NB4 (cell line): ENCODE measurements around the gene ZXDC.

ENCODE experiments used
- DNase-seq: peaks from one replicate; pipeline ENCODE4 v3.0.0; 2010; ENCODE audit warnings: low read depth
- H3K4me3 ChIP-seq: one replicate; pipeline ENCODE4 v1.5.1; 2011; ENCODE audit warnings: mild to moderate bottlenecking, low read depth, low read length, moderate library complexity
- MYC ChIP-seq: IDR thresholded peaks from 2 replicates; pipeline ENCODE4 v1.6.1; 2011; ENCODE audit warnings: low read depth, low read length
- POLR2A ChIP-seq: IDR thresholded peaks from 2 replicates; pipeline ENCODE4 v1.6.1; 2011; ENCODE audit warnings: mild to moderate bottlenecking; ENCODE audit not compliant: insufficient read length; ENCODE audit errors: extremely low read depth
- TF ChIP-seq, protein P1 (sequence below): IDR thresholded peaks from 2 replicates; pipeline ENCODE4 v1.6.1; 2011; ENCODE audit warnings: low read depth, low read length
- TF ChIP-seq, protein P2 (sequence below): IDR thresholded peaks from one replicate; pipeline ENCODE4 v1.5.1; 2012; ENCODE audit warnings: low read depth, low read length

The ZXDC gene

DNA sequence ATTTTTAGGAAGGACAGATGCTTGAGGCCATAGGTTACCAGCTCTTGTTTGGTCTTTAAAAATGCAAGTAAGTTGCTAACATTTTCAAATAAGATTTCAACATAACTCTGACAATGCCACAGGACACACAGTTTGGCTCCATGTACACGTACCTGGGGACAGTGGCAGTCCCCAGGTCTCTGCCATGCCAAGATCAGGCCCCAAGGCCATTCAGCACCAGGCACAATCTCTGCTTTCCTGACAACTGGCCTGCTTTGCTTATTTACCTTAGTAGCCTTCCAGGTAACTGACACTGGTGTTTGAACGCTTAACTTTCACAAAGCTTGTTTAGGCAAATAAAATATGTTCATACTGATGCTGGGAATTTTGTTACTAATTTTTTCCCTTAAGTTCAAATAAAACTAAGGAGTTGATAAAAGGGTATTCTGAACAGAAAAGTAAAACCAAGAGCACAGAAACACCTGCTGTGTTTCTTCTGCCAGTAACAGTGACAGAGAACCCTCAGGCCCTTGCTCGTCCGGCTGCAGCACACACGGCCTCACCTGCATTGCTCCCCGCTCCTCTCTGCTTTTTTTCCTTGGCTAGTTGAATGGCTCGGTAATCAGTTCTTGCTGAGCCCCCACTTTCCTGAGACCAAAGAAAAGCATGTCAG lies 16.5 kb downstream of the ZXDC start:
- no peak for TF ChIP-seq MYC
- TF ChIP-seq POLR2A: no peak
- TF ChIP-seq, protein P1, sequence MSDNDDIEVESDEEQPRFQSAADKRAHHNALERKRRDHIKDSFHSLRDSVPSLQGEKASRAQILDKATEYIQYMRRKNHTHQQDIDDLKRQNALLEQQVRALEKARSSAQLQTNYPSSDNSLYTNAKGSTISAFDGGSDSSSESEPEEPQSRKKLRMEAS: no peak
- TF ChIP-seq, protein P2, sequence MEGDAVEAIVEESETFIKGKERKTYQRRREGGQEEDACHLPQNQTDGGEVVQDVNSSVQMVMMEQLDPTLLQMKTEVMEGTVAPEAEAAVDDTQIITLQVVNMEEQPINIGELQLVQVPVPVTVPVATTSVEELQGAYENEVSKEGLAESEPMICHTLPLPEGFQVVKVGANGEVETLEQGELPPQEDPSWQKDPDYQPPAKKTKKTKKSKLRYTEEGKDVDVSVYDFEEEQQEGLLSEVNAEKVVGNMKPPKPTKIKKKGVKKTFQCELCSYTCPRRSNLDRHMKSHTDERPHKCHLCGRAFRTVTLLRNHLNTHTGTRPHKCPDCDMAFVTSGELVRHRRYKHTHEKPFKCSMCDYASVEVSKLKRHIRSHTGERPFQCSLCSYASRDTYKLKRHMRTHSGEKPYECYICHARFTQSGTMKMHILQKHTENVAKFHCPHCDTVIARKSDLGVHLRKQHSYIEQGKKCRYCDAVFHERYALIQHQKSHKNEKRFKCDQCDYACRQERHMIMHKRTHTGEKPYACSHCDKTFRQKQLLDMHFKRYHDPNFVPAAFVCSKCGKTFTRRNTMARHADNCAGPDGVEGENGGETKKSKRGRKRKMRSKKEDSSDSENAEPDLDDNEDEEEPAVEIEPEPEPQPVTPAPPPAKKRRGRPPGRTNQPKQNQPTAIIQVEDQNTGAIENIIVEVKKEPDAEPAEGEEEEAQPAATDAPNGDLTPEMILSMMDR: no peak
- no peak overlapping the region for H3K4me3 ChIP-seq
- no peak for DNase-seq

DNA sequence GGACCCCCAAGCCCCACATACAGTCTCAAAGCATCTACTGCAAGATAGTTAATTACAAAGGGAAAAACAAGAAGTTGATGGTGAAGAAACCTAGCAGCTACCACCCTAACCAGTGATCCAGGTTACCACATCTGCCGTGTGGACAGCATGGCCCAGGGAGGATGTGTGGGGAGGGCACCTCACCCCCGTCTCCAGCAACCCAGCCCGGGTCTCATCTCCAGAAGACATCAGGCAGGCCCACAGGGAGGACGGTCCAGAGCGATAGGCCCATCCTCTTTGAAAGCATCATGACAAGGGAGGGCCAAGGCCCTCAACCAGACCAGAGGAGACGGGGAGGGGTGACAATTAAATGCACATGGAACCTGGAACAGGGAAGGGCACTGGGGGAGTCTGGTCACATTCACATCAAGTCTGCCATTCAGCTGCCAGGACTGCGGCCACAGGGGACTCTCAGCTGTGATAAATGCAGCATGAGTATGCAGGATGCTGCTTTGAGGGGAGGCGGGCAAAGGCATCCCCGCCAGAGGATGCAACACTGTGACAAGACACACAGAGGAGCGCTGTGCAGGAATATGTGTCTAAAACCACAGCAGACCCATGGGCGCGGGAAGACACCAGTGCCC lies 18.8 kb downstream of the ZXDC start:
- H3K4me3 ChIP-seq: no peak overlapping the region
- TF ChIP-seq, protein P1: no peak
- TF ChIP-seq POLR2A (no peak), MYC (no peak)
- TF ChIP-seq, protein P2: no peak
- no peak for DNase-seq

DNA sequence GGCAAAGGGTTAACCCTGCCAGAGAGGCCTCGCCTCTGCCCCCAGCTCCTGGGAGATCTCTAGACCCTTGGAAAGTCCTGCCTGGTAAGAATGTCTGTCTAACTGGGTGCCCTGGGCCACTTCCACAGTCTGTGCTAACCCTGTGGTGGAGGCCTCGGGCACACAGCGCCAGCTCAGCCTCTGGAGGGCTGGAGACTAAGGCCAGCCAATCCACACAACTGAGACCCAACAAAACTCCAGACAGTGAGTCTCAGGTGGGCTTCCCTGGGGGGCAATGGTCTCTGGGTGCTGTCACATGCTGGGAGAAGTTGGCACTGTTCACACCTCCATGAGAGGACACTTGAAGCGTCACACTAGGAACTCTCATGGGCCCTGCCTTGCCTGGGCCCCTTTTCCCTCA lies 19.5 kb downstream of the ZXDC start:
- no peak for DNase-seq
- no peak overlapping the region for H3K4me3 ChIP-seq
- TF ChIP-seq POLR2A (no peak), MYC (no peak)
- TF ChIP-seq, protein P1: no peak
- TF ChIP-seq, protein P2: no peak

DNA sequence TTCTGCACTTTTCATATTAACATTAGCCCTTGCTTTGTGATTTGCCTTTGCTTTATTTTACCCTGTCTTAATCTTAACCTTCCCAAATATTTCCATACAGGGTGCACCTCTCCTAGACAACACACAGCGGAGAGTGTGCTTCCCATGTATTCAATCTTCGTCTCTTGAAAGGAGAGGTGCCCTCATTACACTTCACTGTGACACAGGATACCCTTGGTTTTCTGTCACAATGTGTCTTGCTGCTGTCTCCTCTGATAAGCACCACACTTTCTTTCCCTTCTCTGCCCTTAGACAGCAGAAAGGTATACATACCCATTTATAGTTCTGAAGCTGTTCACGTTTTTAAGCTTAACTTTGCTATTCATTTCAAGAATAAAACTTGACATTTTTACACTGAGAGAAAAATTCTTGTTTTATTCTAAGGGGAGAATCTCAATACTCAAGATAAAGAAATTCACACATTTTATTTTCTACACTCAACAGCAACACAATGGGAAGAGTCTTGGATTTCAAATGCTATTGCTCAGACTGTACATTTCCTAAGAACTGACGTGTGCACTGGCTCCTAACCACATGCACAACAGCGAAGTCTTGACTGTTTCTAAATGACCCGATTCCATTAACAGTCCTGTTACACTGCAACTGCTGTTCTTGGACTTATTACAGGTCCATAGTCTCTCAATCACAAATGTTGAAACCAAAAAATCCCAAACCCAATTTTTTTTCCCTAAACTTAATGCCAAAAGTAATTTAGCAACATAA lies 21.1 kb downstream of the ZXDC start:
- DNase-seq: no peak
- no peak overlapping the region for H3K4me3 ChIP-seq
- TF ChIP-seq, protein P1: no peak
- TF ChIP-seq, protein P2: no peak
- TF ChIP-seq POLR2A: no peak
- TF ChIP-seq MYC: no peak

DNA sequence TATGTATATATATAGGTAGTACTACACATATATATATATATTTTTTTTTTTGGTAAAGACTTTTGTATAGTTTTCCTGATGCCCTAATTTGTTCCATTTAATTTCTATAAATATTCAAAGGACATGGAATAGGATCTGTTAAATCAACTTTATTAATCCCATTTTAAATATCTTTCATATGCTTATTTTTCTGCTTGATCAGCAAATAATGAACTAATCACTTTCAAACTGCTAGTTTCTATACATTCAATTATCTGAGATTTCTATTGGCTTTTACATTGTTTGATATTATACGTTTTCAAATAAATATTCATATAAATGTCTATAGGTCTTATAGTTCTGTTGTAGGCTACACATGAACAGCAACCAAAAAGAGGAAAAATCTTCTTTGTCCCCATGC lies 21.7 kb downstream of the ZXDC start:
- TF ChIP-seq, protein P2: no peak
- TF ChIP-seq POLR2A (no peak), MYC (no peak)
- TF ChIP-seq, protein P1: no peak
- H3K4me3 ChIP-seq: no peak overlapping the region
- DNase-seq: no peak
